GM18517 (cell line): ENCODE measurements around the gene STYXL1.

Source experiments
- ATAC-seq: cut with Tn5 transposase; IDR thresholded peaks from one replicate; pipeline ENCODE4 v1.9.1; 2021; ENCODE audit warnings: mild to moderate bottlenecking, moderate library complexity; ENCODE audit not compliant: unreplicated experiment

Gene STYXL1

GRCh38 chr7:75981453-75982305, 66.1 kb downstream of the STYXL1 start:
- ATAC-seq, result no peak

- no peak for ATAC-seq
Observed at GRCh38 chr7:75981203-75981452, 66.7 kb downstream of the STYXL1 start.

GRCh38 chr7:75980430-75981202, 67.2 kb downstream of the STYXL1 start:
- no peak for ATAC-seq

- ATAC-seq, result no peak
Observed at GRCh38 chr7:75979759-75980429, 67.9 kb downstream of the STYXL1 start.

- no peak for ATAC-seq
Observed at GRCh38 chr7:75977743-75978142, 70.1 kb downstream of the STYXL1 start.

- ATAC-seq, result no peak
Observed at GRCh38 chr7:75971961-75972763, 75.6 kb downstream of the STYXL1 start.

GRCh38 chr7:75971309-75971960, 76.4 kb downstream of the STYXL1 start:
- ATAC-seq, result no peak

GRCh38 chr7:75969704-75970498, 77.9 kb downstream of the STYXL1 start:
- ATAC-seq, result no peak

GRCh38 chr7:75969182-75969581, 78.6 kb downstream of the STYXL1 start:
- no peak for ATAC-seq

- no peak for ATAC-seq
Observed at GRCh38 chr7:75968561-75969001, 79.2 kb downstream of the STYXL1 start.

GRCh38 chr7:75968012-75968411, 79.8 kb downstream of the STYXL1 start:
- no peak for ATAC-seq

- ATAC-seq, result no peak
Observed at GRCh38 chr7:75967487-75967997, 80.3 kb downstream of the STYXL1 start.

- ATAC-seq, result no peak
Observed at GRCh38 chr7:75967055-75967454, 80.7 kb downstream of the STYXL1 start.

- no peak for ATAC-seq
Observed at GRCh38 chr7:75966190-75966961, 81.4 kb downstream of the STYXL1 start.

GRCh38 chr7:75965617-75966016, 82.2 kb downstream of the STYXL1 start:
- ATAC-seq, result no peak

GRCh38 chr7:75963381-75963995, 84.3 kb downstream of the STYXL1 start:
- no peak for ATAC-seq

GRCh38 chr7:75962607-75963380, 85.0 kb downstream of the STYXL1 start:
- ATAC-seq, result no peak
